Osteoblast (primary cell): ENCODE measurements around the gene TRA2B. TPM values are rescaled to one million over a fixed set of nuclear protein-coding genes. Genes with fewer than 3 reads are reported as not detected.

Source experiments
- DNase-seq: peaks from one replicate; pipeline ENCODE4 v3.0.0; 2011; ENCODE audit warnings: low spot score, mixed read lengths; ENCODE audit not compliant: insufficient read length; ENCODE audit errors: missing footprints
- H2AFZ ChIP-seq: 2 replicates; pipeline ENCODE4 v1.6.0; 2011; ENCODE audit warnings: mild to moderate bottlenecking, low read length
- H3K27ac ChIP-seq: 2 replicates; pipeline ENCODE4 v1.5.1; 2011; ENCODE audit warnings: mild to moderate bottlenecking, low read depth, low read length, moderate library complexity
- H3K27me3 ChIP-seq: 2 replicates; pipeline ENCODE4 v1.6.0; 2012; ENCODE audit warnings: mild to moderate bottlenecking, control low read depth, inconsistent platforms, low read length, moderate library complexity; ENCODE audit not compliant: insufficient read depth
- H3K36me3 ChIP-seq: 2 replicates; pipeline ENCODE4 v1.5.1; 2011; ENCODE audit warnings: mild to moderate bottlenecking, low read length, control low read depth, moderate library complexity; ENCODE audit not compliant: insufficient read depth
- H3K4me1 ChIP-seq: 2 replicates; pipeline ENCODE4 v1.5.1; 2011; ENCODE audit warnings: mild to moderate bottlenecking, low read length, control low read depth, moderate library complexity; ENCODE audit not compliant: insufficient read depth
- H3K4me2 ChIP-seq: 2 replicates; pipeline ENCODE4 v1.6.0; 2011; ENCODE audit warnings: mild to moderate bottlenecking, low read length; ENCODE audit not compliant: insufficient read depth
- H3K4me3 ChIP-seq: fragments of 200-600 bp; sonication (generic); 3 replicates; pipeline ENCODE4 v1.5.1; 2012; ENCODE audit warnings: mild to moderate bottlenecking, low read length, inconsistent platforms; ENCODE audit not compliant: insufficient read depth
- H3K79me2 ChIP-seq: 2 replicates; pipeline ENCODE4 v1.6.0; 2012; ENCODE audit warnings: mild to moderate bottlenecking, low read length, control low read depth, inconsistent platforms; ENCODE audit not compliant: insufficient read depth
- H3K9me3 ChIP-seq: 2 replicates; pipeline ENCODE4 v1.5.1; 2011; ENCODE audit warnings: low read depth, low read length, control low read depth
- H4K20me1 ChIP-seq: 2 replicates; pipeline ENCODE4 v1.6.0; 2012; ENCODE audit warnings: mild to moderate bottlenecking, low read length, control low read depth; ENCODE audit not compliant: insufficient read depth
- CTCF ChIP-seq: IDR thresholded peaks from 2 replicates; pipeline ENCODE4 v1.5.1; 2011; ENCODE audit warnings: mild to moderate bottlenecking, low read depth, low read length, moderate library complexity; ENCODE audit errors: extremely low read depth
- total RNA-seq: library from RNA; depleted of rRNA; stranded (reverse); fragments of >200 nt; gene quantifications from 2 replicates; pipeline ENCODE4 v1.2.3, GENCODE V29; 2012

TRA2B gene
- total RNA-seq, 1 donor: 111 TPM

- TF ChIP-seq CTCF: peak; percentile 29
- no peaks in the 10 kb centered on the region for H3K79me2 ChIP-seq
- DNase-seq: no peak
- H3K4me2 ChIP-seq: no peak overlapping the region
- no peaks in the 10 kb centered on the region for H4K20me1 ChIP-seq
- H3K4me3 ChIP-seq: no peak overlapping the region
- no peaks in the 10 kb centered on the region for H3K36me3 ChIP-seq
- no peak overlapping the region for H2AFZ ChIP-seq
- H3K9me3 ChIP-seq: no peaks in the 10 kb centered on the region
- H3K4me1 ChIP-seq: no peaks in the 10 kb centered on the region
- no peaks in the 10 kb centered on the region for H3K27me3 ChIP-seq
- no peak overlapping the region for H3K27ac ChIP-seq
These were observed 30.4 kb upstream of the TRA2B start for GRCh38 chr3:185968168-185968567.

GRCh38 chr3:185966655-185967054, 28.8 kb upstream of the TRA2B start:
- no peaks in the 10 kb centered on the region for H3K79me2 ChIP-seq
- H3K4me3 ChIP-seq: no peak overlapping the region
- no peaks in the 10 kb centered on the region for H3K9me3 ChIP-seq
- no peak overlapping the region for H2AFZ ChIP-seq
- TF ChIP-seq CTCF: no peak
- no peak for DNase-seq
- no peak overlapping the region for H3K4me2 ChIP-seq
- H3K27me3 ChIP-seq: no peaks in the 10 kb centered on the region
- H3K4me1 ChIP-seq: no peaks in the 10 kb centered on the region
- H3K27ac ChIP-seq: no peak overlapping the region
- H4K20me1 ChIP-seq: no peaks in the 10 kb centered on the region
- H3K36me3 ChIP-seq: no peaks in the 10 kb centered on the region

GRCh38 chr3:185965496-185965895, 27.7 kb upstream of the TRA2B start:
- Histone ChIP-seq H3K27me3 (no peaks in the 10 kb centered on the region), H4K20me1 (no peaks in the 10 kb centered on the region), H3K4me3 (no peak overlapping the region), H3K9me3 (no peaks in the 10 kb centered on the region), H3K4me1 (peaks cover under 1% of the 10 kb centered on the region), H3K36me3 (no peaks in the 10 kb centered on the region), H2AFZ (no peak overlapping the region), H3K27ac (no peak overlapping the region), H3K4me2 (no peak overlapping the region), H3K79me2 (no peaks in the 10 kb centered on the region)
- no peak for DNase-seq
- TF ChIP-seq CTCF: no peak

- H3K4me2 ChIP-seq: no peak overlapping the region
- no peaks in the 10 kb centered on the region for H3K36me3 ChIP-seq
These were observed 23.9 kb upstream of the TRA2B start for GRCh38 chr3:185961675-185962232.

More at GRCh38 chr3:185961675-185962232, 23.9 kb upstream of the TRA2B start:
- H3K79me2 ChIP-seq: no peaks in the 10 kb centered on the region
- DNase-seq: no peak
- peaks cover 9% of the 10 kb centered on the region for H3K4me1 ChIP-seq
- no peak for TF ChIP-seq CTCF
- no peak overlapping the region for H3K4me3 ChIP-seq
- H4K20me1 ChIP-seq: no peaks in the 10 kb centered on the region
- H3K27me3 ChIP-seq: no peaks in the 10 kb centered on the region
- H3K27ac ChIP-seq: no peak overlapping the region
- no peaks in the 10 kb centered on the region for H3K9me3 ChIP-seq
- no peak overlapping the region for H2AFZ ChIP-seq
